GM23248 (cell line): ENCODE measurements around the gene SDHAF3. TPM values are rescaled to one million over a fixed set of nuclear protein-coding genes. Genes with fewer than 3 reads are reported as not detected.
A peak's percentile ranks its signal among the peaks of the same experiment; 100 is the strongest.
"Not testable (repeated sequence)": the region's sequence is repeated elsewhere in the genome, so short reads cannot be mapped to it uniquely, and the experiment has no call there.

ENCODE experiments used
- DNase-seq: peaks from one replicate; pipeline ENCODE4 v3.0.0-alpha.2; 2015
- H2AFZ ChIP-seq: fragments of 200-600 bp; sonication (generic); 2 replicates; pipeline ENCODE4 v1.6.1; 2016; ENCODE audit warnings: antibody characterized with exemption
- H3F3A ChIP-seq: fragments of 200-600 bp; sonication (generic); 2 replicates; pipeline ENCODE4 v1.6.1; 2016; ENCODE audit warnings: mild to moderate bottlenecking, antibody characterized with exemption, mixed run types; ENCODE audit not compliant: insufficient read depth
- H3K27ac ChIP-seq: fragments of 200-600 bp; sonication (generic); 2 replicates; pipeline ENCODE4 v1.5.1; 2016; ENCODE audit warnings: mild to moderate bottlenecking
- H3K27me3 ChIP-seq: fragments of 200-600 bp; sonication (generic); replicated peaks from 2 replicates; pipeline ENCODE4 v1.6.1; 2016; ENCODE audit warnings: mild to moderate bottlenecking; ENCODE audit not compliant: insufficient read depth
- H3K36me3 ChIP-seq: fragments of 200-600 bp; sonication (generic); 2 replicates; pipeline ENCODE4 v1.6.1; 2016; ENCODE audit warnings: low read depth, mild to moderate bottlenecking
- H3K4me1 ChIP-seq: fragments of 200-600 bp; sonication (generic); 2 replicates; pipeline ENCODE4 v1.6.1; 2016; ENCODE audit warnings: mild to moderate bottlenecking; ENCODE audit not compliant: insufficient read depth
- H3K4me2 ChIP-seq: fragments of 200-600 bp; sonication (generic); one replicate; pipeline ENCODE4 v1.6.1; 2016; ENCODE audit warnings: mild to moderate bottlenecking; ENCODE audit not compliant: unreplicated experiment
- H3K4me3 ChIP-seq: fragments of 200-600 bp; sonication (generic); 2 replicates; pipeline ENCODE4 v1.5.1; 2016; ENCODE audit warnings: mild to moderate bottlenecking
- H3K79me2 ChIP-seq: fragments of 200-600 bp; sonication (generic); 2 replicates; pipeline ENCODE4 v1.6.1; 2016; ENCODE audit warnings: mild to moderate bottlenecking; ENCODE audit not compliant: insufficient read depth
- H3K9ac ChIP-seq: fragments of 200-600 bp; sonication (generic); 2 replicates; pipeline ENCODE4 v1.6.1; 2016; ENCODE audit warnings: mild to moderate bottlenecking
- H3K9me2 ChIP-seq: fragments of 200-600 bp; sonication (generic); 2 replicates; pipeline ENCODE4 v1.6.1; 2016; ENCODE audit warnings: mixed run types, mild to moderate bottlenecking, moderate library complexity; ENCODE audit not compliant: insufficient read depth
- H3K9me3 ChIP-seq: fragments of 200-600 bp; sonication (generic); one replicate; pipeline ENCODE4 v1.6.1; 2017; ENCODE audit warnings: low read depth
- H4K20me1 ChIP-seq: fragments of 200-600 bp; sonication (generic); 2 replicates; pipeline ENCODE4 v1.6.0; 2016; ENCODE audit not compliant: insufficient read depth
- EZH2 ChIP-seq: fragments of 200-600 bp; sonication (generic); IDR thresholded peaks from 2 replicates; pipeline ENCODE4 v1.6.1; 2018; ENCODE audit warnings: antibody characterized with exemption, mild to moderate bottlenecking; ENCODE audit not compliant: insufficient read depth, poor library complexity, severe bottlenecking
- EZH2phosphoT487 ChIP-seq: fragments of 200-600 bp; sonication (generic); IDR thresholded peaks from 2 replicates; pipeline ENCODE4 v1.6.1; 2018; ENCODE audit warnings: antibody characterized with exemption, moderate library complexity, mild to moderate bottlenecking, low read depth; ENCODE audit not compliant: insufficient read depth
- WGBS, 2 experiments: methylation state at CpG; one replicate each; pipeline ENCODE4 v1.1.6; 2015 to 2017; ENCODE audit warnings: low lambda C conversion rate in 2 of 2, low coverage in 1 of 2; ENCODE audit errors: missing lambda C conversion rate in 2 of 2; 5-methylcytosine and 5-hydroxymethylcytosine counted together
- in situ Hi-C: fragments of 300-500 bp; cut with MboI; formaldehyde crosslinking; loops from 2 replicates; pipeline ENCODE4 v1.15.0; 2020
- polyA plus RNA-seq: library from polyadenylated mRNA; unstranded; fragments of >200 nt; fragmentation: Nextera tagmentation; extraction: Ambion mirVana; gene quantifications from 2 replicates; pipeline ENCODE4 v1.2.1, GENCODE V29; 2016
- total RNA-seq: library from RNA; depleted of rRNA; stranded (reverse); fragments of >200 nt; shearing (Covaris generic); gene quantifications from 2 replicates; pipeline ENCODE4 v1.2.3, GENCODE V29; 2014

SDHAF3 gene
- total and polyA plus RNA-seq, 2 experiments from 2014 or later, result 6.3 to 34.0 TPM

- H3K27ac ChIP-seq, result no peak overlapping the region
- no peak overlapping the region for H3K9ac ChIP-seq
- no peaks in the 10 kb centered on the region for H3K4me1 ChIP-seq
- H3K9me3 ChIP-seq, result no peaks in the 10 kb centered on the region
- H3K4me3 ChIP-seq, result no peak overlapping the region
- no peaks in the 10 kb centered on the region for H4K20me1 ChIP-seq
- TF ChIP-seq EZH2phosphoT487 (no peak), EZH2 (no peak)
- in situ Hi-C loops, result loop anchor here (25.0 kb wide), 1 partner anchor 698 kb away; no protein-coding TSS in a partner anchor
- H3K36me3 ChIP-seq, result no peaks in the 10 kb centered on the region
- WGBS, 2 experiments, result 94 to 97% methylated on average over 8 of the region's 8 CpGs
- H3F3A ChIP-seq, result no peaks in the 10 kb centered on the region
- no peaks in the 10 kb centered on the region for H3K9me2 ChIP-seq
- H3K27me3 ChIP-seq, result no peaks in the 10 kb centered on the region
- H2AFZ ChIP-seq, result no peak overlapping the region
- H3K4me2 ChIP-seq, result no peak overlapping the region
- no peak for DNase-seq
- H3K79me2 ChIP-seq, result no peaks in the 10 kb centered on the region
Observed at GRCh38 chr7:97138830-97139229, 21.3 kb downstream of the SDHAF3 start.

- peak; percentile 43 for DNase-seq
- Histone ChIP-seq H2AFZ (no peak overlapping the region), H3K27ac (no peak overlapping the region), H3F3A (no peaks in the 10 kb centered on the region), H3K4me1 (peaks cover 6% of the 10 kb centered on the region; the same call in 1 of the 2 replicates), H3K36me3 (no peaks in the 10 kb centered on the region), H3K4me2 (no peak overlapping the region), H3K79me2 (no peaks in the 10 kb centered on the region), H3K9me2 (no peaks in the 10 kb centered on the region), H4K20me1 (no peaks in the 10 kb centered on the region), H3K9ac (no peak overlapping the region), H3K27me3 (no peaks in the 10 kb centered on the region), H3K9me3 (no peaks in the 10 kb centered on the region), H3K4me3 (no peak overlapping the region)
- TF ChIP-seq EZH2phosphoT487 (no peak), EZH2 (no peak)
- in situ Hi-C loops, result loop anchor here (25.0 kb wide), 1 partner anchor 692 kb away; no protein-coding TSS in a partner anchor
- 29 to 69% methylated on average over 1 of the region's 1 CpG for WGBS, 2 experiments
Observed at GRCh38 chr7:97145068-97145467, 27.6 kb downstream of the SDHAF3 start.

- 55 to 90% methylated on average over 1 of the region's 1 CpG for WGBS, 2 experiments
Observed at GRCh38 chr7:97149843-97150242, 32.3 kb downstream of the SDHAF3 start.

GRCh38 chr7:97155897-97156418 is 38.5 kb downstream of the SDHAF3 start:
- H3K9ac ChIP-seq, result no peak overlapping the region
- WGBS, 2 experiments, result 93 to 97% methylated on average over 2 of the region's 2 CpGs
- H2AFZ ChIP-seq, result no peak overlapping the region
- H4K20me1 ChIP-seq, result no peaks in the 10 kb centered on the region
- in situ Hi-C loops, result no loop called here
- H3K27me3 ChIP-seq, result no peaks in the 10 kb centered on the region
- no peak overlapping the region for H3K4me3 ChIP-seq
- no peak for DNase-seq
- no peaks in the 10 kb centered on the region for H3K9me3 ChIP-seq
- no peaks in the 10 kb centered on the region for H3K9me2 ChIP-seq
- TF ChIP-seq EZH2phosphoT487, result no peak
- TF ChIP-seq EZH2, result no peak
- no peaks in the 10 kb centered on the region for H3F3A ChIP-seq
- no peak overlapping the region for H3K4me2 ChIP-seq
- no peak overlapping the region for H3K27ac ChIP-seq
- H3K4me1 ChIP-seq, result no peaks in the 10 kb centered on the region
- no peaks in the 10 kb centered on the region for H3K36me3 ChIP-seq
- no peaks in the 10 kb centered on the region for H3K79me2 ChIP-seq

More at GRCh38 chr7:97149843-97150242, 32.3 kb downstream of the SDHAF3 start:
- no peaks in the 10 kb centered on the region for H3F3A ChIP-seq
- peaks cover 7% of the 10 kb centered on the region; the same call in 1 of the 2 replicates for H3K4me1 ChIP-seq
- no peaks in the 10 kb centered on the region for H3K9me2 ChIP-seq
- H3K27ac ChIP-seq, result no peak overlapping the region
- H3K27me3 ChIP-seq, result no peaks in the 10 kb centered on the region
- no peak overlapping the region for H3K4me2 ChIP-seq
- H4K20me1 ChIP-seq, result no peaks in the 10 kb centered on the region
- H3K4me3 ChIP-seq, result no peak overlapping the region
- H3K9me3 ChIP-seq, result no peaks in the 10 kb centered on the region
- H3K9ac ChIP-seq, result no peak overlapping the region
- TF ChIP-seq EZH2 (no peak), EZH2phosphoT487 (no peak)
- H3K36me3 ChIP-seq, result no peaks in the 10 kb centered on the region
- H2AFZ ChIP-seq, result no peak overlapping the region
- in situ Hi-C loops, result loop anchor here (25.0 kb wide), 1 partner anchor 687 kb away; no protein-coding TSS in a partner anchor
- no peaks in the 10 kb centered on the region for H3K79me2 ChIP-seq
- DNase-seq, result peak; percentile 49

- H3K4me2 ChIP-seq, H3K4me1 ChIP-seq, H3K9me3 ChIP-seq, H3F3A ChIP-seq, H4K20me1 ChIP-seq, DNase-seq, H3K27ac ChIP-seq, H3K27me3 ChIP-seq, H3K79me2 ChIP-seq, H3K9me2 ChIP-seq, H3K9ac ChIP-seq, H2AFZ ChIP-seq, in situ Hi-C loops, H3K4me3 ChIP-seq, H3K36me3 ChIP-seq: not testable (repeated sequence)
- WGBS, 2 experiments, result 97 to 99% methylated on average over 7 to 26 of the region's 26 CpGs
Observed at GRCh38 chr7:97159984-97160383, 42.5 kb downstream of the SDHAF3 start.

- H3K79me2 ChIP-seq, H3K4me1 ChIP-seq, H3K27ac ChIP-seq, H3K4me3 ChIP-seq, H3K36me3 ChIP-seq, DNase-seq, in situ Hi-C loops, H3K9me2 ChIP-seq, H3K4me2 ChIP-seq, H3F3A ChIP-seq, H3K9me3 ChIP-seq, H3K9ac ChIP-seq, H4K20me1 ChIP-seq, H2AFZ ChIP-seq, H3K27me3 ChIP-seq: not testable (repeated sequence)
- 95 to 100% methylated on average over 1 of the region's 1 CpG for WGBS, 2 experiments
Observed at GRCh38 chr7:97161609-97162008, 44.1 kb downstream of the SDHAF3 start.
